Nephron (organoid): ENCODE data around the gene EFNB2.

Experiments used
- H3K27ac Mint-ChIP-seq, 3 experiments: 2 replicates each; pipeline ENCODE4 v1.8.0; 2020; ENCODE audit warnings: mixed read lengths in 3 of 3, mild to moderate bottlenecking in 2 of 3, moderate library complexity in 1 of 3
- H3K27me3 Mint-ChIP-seq: 2 replicates; pipeline ENCODE4 v1.8.0; 2021; ENCODE audit warnings: low read depth, mild to moderate bottlenecking, moderate library complexity, mixed read lengths
- H3K36me3 Mint-ChIP-seq: 2 replicates; pipeline ENCODE4 v1.8.0; 2020; ENCODE audit warnings: low read depth, mixed read lengths
- H3K4me1 Mint-ChIP-seq: 2 replicates; pipeline ENCODE4 v1.8.0; 2020; ENCODE audit warnings: mixed read lengths
- H3K4me3 Mint-ChIP-seq, 3 experiments: 2 replicates each; pipeline ENCODE4 v1.8.0; 2020; ENCODE audit warnings: mild to moderate bottlenecking in 3 of 3, mixed read lengths in 3 of 3, moderate library complexity in 2 of 3
- H3K9me3 Mint-ChIP-seq: 2 replicates; pipeline ENCODE4 v1.8.0; 2020; ENCODE audit warnings: mixed read lengths
- TF ChIP-seq, protein P1 (sequence below), 3 experiments: fragments of 200-600 bp; sonication (generic); IDR thresholded peaks; one replicate each; pipeline ENCODE4 v1.5.0; 2021; ENCODE audit warnings: antibody characterized with exemption in 3 of 3; ENCODE audit not compliant: unreplicated experiment in 3 of 3

EFNB2 gene

DNA sequence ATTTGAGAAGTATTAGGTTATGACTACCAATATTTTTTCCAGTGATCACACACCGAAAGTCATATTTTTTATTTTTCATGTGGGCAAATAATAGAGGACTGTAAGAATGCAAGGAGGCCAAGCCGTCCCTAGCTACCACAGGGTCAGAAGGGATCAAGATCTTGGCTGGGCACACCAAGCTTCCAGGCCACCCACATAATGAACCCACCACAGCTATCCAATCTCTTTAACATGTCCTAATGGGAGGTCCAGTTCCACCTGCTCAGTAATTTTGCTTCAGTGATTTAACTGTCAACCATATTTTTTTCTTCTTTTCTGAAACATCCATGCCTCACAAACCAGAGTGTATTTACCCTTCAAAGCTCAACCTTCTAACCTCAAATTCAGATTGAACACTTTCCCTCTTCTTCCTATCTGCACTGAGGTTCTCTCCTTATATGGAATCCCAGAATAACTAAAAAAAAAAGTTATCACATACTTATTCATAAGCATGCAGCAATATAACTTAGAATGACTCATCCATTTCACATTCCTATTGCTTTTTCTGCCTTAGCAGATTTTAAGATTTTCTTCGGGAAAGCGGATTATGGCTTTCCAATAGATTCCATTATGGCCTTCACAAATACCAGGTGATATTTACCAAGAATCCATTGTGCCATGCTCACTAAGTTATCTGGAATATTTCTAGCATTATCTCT is 20.3 kb upstream of the EFNB2 start:
- Mint-ChIP-seq H3K36me3 (peaks cover 88% of the 10 kb centered on the region), H3K9me3 (no peaks in the 10 kb centered on the region), H3K27me3 (no peaks in the 10 kb centered on the region), H3K27ac (no peak overlapping the region), H3K4me3 (no peak overlapping the region), H3K4me1 (peaks cover 7% of the 10 kb centered on the region)
- TF ChIP-seq, protein P1, sequence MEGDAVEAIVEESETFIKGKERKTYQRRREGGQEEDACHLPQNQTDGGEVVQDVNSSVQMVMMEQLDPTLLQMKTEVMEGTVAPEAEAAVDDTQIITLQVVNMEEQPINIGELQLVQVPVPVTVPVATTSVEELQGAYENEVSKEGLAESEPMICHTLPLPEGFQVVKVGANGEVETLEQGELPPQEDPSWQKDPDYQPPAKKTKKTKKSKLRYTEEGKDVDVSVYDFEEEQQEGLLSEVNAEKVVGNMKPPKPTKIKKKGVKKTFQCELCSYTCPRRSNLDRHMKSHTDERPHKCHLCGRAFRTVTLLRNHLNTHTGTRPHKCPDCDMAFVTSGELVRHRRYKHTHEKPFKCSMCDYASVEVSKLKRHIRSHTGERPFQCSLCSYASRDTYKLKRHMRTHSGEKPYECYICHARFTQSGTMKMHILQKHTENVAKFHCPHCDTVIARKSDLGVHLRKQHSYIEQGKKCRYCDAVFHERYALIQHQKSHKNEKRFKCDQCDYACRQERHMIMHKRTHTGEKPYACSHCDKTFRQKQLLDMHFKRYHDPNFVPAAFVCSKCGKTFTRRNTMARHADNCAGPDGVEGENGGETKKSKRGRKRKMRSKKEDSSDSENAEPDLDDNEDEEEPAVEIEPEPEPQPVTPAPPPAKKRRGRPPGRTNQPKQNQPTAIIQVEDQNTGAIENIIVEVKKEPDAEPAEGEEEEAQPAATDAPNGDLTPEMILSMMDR (IDR thresholded peaks at IDR 0.05; ENCODE audit: unreplicated experiment in 3 of 3), result no peak

DNA sequence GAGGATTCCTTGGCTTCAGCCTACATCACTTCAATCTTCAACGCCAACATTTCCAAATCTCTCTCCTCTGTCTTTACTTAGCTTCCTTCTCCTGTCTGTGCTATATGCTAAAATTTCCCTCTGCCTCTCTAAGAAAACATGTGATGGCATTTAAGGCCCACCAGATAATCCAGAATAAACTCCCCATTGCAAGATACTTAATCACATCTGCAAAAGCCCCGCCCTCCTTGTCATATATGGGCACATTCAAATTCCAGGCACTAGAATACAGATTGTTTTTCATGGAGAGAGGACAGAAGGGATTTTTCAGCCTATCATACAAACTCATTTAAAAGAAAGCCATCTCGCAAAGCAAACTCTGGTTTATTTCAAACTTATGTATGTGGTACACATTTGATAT is 16.3 kb upstream of the EFNB2 start:
- Mint-ChIP-seq H3K9me3 (no peaks in the 10 kb centered on the region), H3K4me3 (no peak overlapping the region), H3K27ac (no peak overlapping the region), H3K36me3 (peaks cover 91% of the 10 kb centered on the region), H3K27me3 (no peaks in the 10 kb centered on the region), H3K4me1 (no peaks in the 10 kb centered on the region)
- TF ChIP-seq, protein P1 (IDR thresholded peaks at IDR 0.05; ENCODE audit: unreplicated experiment in 3 of 3), result no peak

GRCh38 chr13:106551350-106551749 is 15.9 kb upstream of the EFNB2 start:
- TF ChIP-seq, protein P1 (IDR thresholded peaks at IDR 0.05; ENCODE audit: unreplicated experiment in 3 of 3), result no peak
- H3K27ac Mint-ChIP-seq, result no peak overlapping the region
- H3K36me3 Mint-ChIP-seq, result peaks cover 87% of the 10 kb centered on the region
- no peaks in the 10 kb centered on the region for H3K27me3 Mint-ChIP-seq
- H3K4me1 Mint-ChIP-seq, result no peaks in the 10 kb centered on the region
- H3K9me3 Mint-ChIP-seq, result no peaks in the 10 kb centered on the region
- no peak overlapping the region for H3K4me3 Mint-ChIP-seq

DNA sequence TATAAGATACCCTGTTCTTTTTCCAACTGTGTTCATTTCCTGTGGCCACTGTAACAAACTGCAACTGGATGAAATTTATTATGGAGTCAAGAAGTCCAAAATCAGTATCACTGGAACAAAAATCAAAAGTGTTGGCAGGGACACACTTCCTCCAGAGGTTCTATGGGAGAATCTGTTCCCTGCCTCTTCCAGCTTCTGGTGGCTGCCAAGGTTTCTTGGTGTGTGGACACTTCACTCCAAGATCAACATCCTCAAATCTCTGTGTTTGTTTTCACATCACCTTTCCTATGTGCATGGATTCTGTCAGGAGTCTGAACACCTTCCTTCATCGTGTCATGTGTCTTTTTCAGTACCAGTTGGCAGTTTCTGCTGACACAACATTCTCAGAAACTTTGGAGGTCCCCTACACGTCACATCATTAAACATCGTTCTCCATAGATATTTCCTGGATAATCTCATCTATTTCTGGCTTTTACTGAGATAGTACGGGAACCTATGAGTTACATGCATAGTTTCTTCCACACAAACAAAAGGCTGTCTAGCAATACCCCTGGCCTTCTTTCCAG is 15.2 kb upstream of the EFNB2 start:
- Mint-ChIP-seq H3K4me3 (no peak overlapping the region), H3K36me3 (peaks cover 80% of the 10 kb centered on the region), H3K27ac (no peak overlapping the region), H3K27me3 (no peaks in the 10 kb centered on the region), H3K9me3 (no peaks in the 10 kb centered on the region), H3K4me1 (no peaks in the 10 kb centered on the region)
- TF ChIP-seq, protein P1 (IDR thresholded peaks at IDR 0.05; ENCODE audit: unreplicated experiment in 3 of 3), result no peak

DNA sequence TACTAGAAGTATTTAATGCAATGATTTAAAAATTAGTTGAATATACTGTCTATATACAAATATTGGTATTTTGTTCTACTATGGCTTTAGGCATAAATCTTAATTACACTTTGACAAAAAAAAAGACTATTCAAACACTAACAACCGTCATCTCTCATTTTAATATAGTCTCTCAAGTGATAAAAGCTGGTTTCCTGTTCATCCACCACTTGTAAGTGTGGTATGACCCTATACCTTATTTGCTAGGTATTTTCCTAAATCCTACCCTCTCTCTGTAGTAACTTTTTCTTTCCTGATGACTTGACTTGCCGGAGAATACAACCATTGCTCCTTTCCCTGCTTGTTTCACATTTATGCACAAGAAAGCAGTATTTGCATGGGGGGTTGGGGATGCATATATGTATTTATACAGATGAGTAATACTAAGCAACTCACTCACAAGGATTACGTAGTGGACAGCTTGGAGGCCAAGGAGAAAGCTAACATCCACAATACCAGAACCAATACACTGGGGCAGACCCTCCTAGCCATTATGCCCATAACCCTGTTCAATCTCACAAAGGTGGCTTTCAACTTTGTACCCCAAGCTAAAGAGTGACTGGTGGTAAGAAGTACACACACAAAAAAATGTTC is 12.7 kb upstream of the EFNB2 start:
- Mint-ChIP-seq H3K27me3 (no peaks in the 10 kb centered on the region), H3K4me3 (no peak overlapping the region), H3K4me1 (no peaks in the 10 kb centered on the region), H3K9me3 (no peaks in the 10 kb centered on the region), H3K27ac (no peak overlapping the region), H3K36me3 (peaks cover 57% of the 10 kb centered on the region)
- TF ChIP-seq, protein P1 (IDR thresholded peaks at IDR 0.05; ENCODE audit: unreplicated experiment in 3 of 3), result no peak
